GM18502 (cell line): ENCODE data around the gene GDF11.

Experiments
- ATAC-seq: cut with Tn5 transposase; IDR thresholded peaks from one replicate; pipeline ENCODE4 v1.9.1; 2021; ENCODE audit warnings: mild to moderate bottlenecking; ENCODE audit not compliant: unreplicated experiment, poor library complexity

GDF11 gene

GRCh38 chr12:55771736-55772135 lies 28.8 kb downstream of the GDF11 start:
- no peak for ATAC-seq

DNA sequence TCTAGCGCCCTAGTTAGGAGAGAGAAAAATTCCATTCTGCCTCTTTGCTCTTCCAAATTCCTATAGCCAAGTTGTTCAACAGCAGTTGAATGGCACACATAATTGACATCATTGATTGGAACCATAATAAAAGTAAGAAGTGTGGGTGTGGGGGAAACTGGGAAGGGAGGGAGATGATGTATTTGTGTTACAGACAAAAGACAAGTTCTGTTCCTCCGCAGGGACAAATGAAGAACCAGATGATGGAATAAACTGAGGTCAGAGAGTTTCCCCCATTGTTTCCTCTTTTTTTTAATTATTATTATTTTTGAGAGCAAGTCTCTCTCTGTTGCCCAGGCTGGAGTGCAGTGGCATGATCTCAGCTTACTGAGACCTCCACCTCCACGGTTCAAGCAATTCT lies 34.9 kb downstream of the GDF11 start:
- no peak for ATAC-seq

DNA sequence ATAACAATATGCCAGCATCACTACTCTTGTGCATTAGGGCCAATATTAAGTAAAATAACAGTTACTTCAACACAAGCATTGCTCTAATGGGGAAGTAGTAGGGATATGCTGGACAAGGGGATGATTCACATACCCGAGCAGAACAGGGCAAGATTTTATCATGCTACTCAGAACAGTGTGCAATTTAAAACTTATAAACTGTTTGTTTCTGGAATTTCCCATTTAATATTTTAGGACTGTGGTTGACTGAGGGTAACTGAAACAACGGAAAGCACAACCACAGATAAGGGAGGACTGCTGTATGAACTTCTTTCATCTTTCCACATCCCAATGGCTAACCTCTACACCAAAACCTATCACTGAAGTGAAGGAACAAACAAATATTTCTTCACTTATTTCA lies 37.8 kb downstream of the GDF11 start:
- ATAC-seq = no peak

- ATAC-seq = no peak
Observed at GRCh38 chr12:55788546-55788945, 45.6 kb downstream of the GDF11 start.

DNA sequence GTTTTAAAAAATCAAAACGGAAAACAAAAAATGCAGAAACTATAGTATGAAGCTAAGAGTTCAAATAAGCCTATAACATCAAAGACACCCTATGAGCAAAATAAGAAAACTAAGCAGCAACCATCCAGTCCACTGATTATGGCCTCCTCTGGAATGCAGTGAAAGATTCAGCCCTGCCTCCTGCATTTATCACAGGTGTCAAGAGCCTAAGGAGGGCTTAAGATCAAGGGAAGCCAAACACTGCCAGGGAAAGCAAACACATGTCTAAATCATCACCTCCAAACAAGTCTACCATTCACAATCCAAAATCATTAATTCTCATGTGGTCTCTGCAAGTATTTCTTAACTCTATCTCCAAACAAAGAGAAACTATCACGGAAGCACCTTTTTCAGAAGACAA lies 46.2 kb downstream of the GDF11 start:
- no peak for ATAC-seq

- ATAC-seq = no peak
Observed at GRCh38 chr12:55789893-55790292, 47.0 kb downstream of the GDF11 start.

GRCh38 chr12:55795950-55796349 lies 53.0 kb downstream of the GDF11 start:
- no peak for ATAC-seq

- no peak for ATAC-seq
Observed at GRCh38 chr12:55797068-55797467, 54.1 kb downstream of the GDF11 start.

GRCh38 chr12:55797550-55797949 lies 54.6 kb downstream of the GDF11 start:
- no peak for ATAC-seq
